ENCODE data around the gene SV2C. TPM values are rescaled to one million over a fixed set of nuclear protein-coding genes. Genes with fewer than 3 reads are reported as not detected.

The SV2C gene
- polyA plus RNA-seq, 1 donor (not counting 4 experiments of a cell fraction or from before 2014, with no cell fraction given) = 0.34 TPM

DNA sequence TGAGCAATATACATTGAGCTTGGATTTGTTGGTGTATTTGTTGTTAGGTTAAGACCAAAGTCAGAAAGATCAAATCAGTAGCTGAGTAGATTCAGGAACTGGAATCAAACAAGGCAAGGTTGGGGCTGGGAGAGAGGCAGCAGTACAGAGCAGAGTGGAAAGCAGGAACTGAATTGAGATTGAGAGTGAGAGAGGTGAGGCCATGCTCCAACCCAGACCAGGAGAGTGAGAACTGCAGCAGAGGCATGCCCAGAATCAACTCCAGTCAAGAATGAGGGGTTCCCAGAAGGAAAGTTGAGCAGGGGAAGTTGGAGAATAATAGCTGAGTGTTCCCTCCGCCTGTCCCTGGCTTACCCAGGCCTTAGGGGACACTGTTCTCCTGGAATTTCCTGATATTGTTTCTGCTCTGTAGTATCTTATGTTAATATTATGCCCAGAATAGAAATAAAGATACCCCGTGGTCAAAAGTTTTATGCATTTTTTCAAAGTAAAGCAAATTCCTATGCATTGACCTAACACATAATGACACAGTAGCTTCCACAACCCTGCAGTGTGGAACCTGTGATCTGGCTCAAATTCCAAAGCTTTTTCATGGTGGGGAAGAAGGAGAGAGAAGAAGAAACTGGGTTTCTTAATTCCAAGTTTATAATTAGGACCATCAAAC lies 82.7 kb downstream of the SV2C start:
- Histone ChIP-seq H3K9ac (ENCODE audit: control insufficient read depth, extremely low read depth, insufficient read depth, low read length) (no peak overlapping the region), H3K9me3 (ENCODE audit: control insufficient read depth, low read depth, low read length) (no peaks in the 10 kb centered on the region), H3K4me2 (ENCODE audit: control insufficient read depth, extremely low read depth, insufficient read depth, low read depth, low read length) (no peak overlapping the region), H3K4me3 (ENCODE audit: control insufficient read depth in 2 of 3, extremely low read depth in 1 of 3, insufficient read depth in 2 of 3, low read depth in 1 of 3, low read length in 3 of 3) (no peak overlapping the region), H3K9me1 (ENCODE audit: control insufficient read depth, extremely low read depth, insufficient read depth, low read length) (no peaks in the 10 kb centered on the region), H3K27ac (ENCODE audit: control insufficient read depth, insufficient read depth, low read length) (no peak overlapping the region), H3K4me1 (ENCODE audit: control insufficient read depth, extremely low read depth, insufficient read depth, low read length) (no peaks in the 10 kb centered on the region), H2AFZ (ENCODE audit: control insufficient read depth, low read length) (no peak overlapping the region), H3K36me3 (ENCODE audit: control insufficient read depth in 2 of 2, extremely low read depth in 1 of 2, insufficient read depth in 2 of 2, low read length in 2 of 2) (no peaks in the 10 kb centered on the region), H3K27me3 (ENCODE audit: control insufficient read depth, extremely low read depth, insufficient read depth, low read length) (no peaks in the 10 kb centered on the region), H3K79me2 (ENCODE audit: control insufficient read depth, insufficient read depth, low read length) (no peaks in the 10 kb centered on the region), H4K20me1 (ENCODE audit: control insufficient read depth, extremely low read depth, insufficient read depth, low read length) (no peaks in the 10 kb centered on the region)
- dilution Hi-C loops (cut with MboI; ENCODE audit: extremely low pct_ligation_motif_present, low sequenced_read_pairs) = no loop called here
- no peak for DNase-seq (ENCODE audit: low read depth, low spot score)
- no peak for TF ChIP-seq EZH2 (IDR thresholded peaks at IDR 0.05; ENCODE audit: low read length)
- TF ChIP-seq, protein P1, sequence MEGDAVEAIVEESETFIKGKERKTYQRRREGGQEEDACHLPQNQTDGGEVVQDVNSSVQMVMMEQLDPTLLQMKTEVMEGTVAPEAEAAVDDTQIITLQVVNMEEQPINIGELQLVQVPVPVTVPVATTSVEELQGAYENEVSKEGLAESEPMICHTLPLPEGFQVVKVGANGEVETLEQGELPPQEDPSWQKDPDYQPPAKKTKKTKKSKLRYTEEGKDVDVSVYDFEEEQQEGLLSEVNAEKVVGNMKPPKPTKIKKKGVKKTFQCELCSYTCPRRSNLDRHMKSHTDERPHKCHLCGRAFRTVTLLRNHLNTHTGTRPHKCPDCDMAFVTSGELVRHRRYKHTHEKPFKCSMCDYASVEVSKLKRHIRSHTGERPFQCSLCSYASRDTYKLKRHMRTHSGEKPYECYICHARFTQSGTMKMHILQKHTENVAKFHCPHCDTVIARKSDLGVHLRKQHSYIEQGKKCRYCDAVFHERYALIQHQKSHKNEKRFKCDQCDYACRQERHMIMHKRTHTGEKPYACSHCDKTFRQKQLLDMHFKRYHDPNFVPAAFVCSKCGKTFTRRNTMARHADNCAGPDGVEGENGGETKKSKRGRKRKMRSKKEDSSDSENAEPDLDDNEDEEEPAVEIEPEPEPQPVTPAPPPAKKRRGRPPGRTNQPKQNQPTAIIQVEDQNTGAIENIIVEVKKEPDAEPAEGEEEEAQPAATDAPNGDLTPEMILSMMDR (optimal IDR thresholded peaks at IDR 0.05 in 1 of 3, IDR thresholded peaks at IDR 0.05 in 1 of 3, conservative IDR thresholded peaks at IDR 0.05 in 1 of 3; ENCODE audit: extremely low read depth in 1 of 3, insufficient read depth in 2 of 3, low read length in 3 of 3) = no peak
- FAIRE-seq = no peak

DNA sequence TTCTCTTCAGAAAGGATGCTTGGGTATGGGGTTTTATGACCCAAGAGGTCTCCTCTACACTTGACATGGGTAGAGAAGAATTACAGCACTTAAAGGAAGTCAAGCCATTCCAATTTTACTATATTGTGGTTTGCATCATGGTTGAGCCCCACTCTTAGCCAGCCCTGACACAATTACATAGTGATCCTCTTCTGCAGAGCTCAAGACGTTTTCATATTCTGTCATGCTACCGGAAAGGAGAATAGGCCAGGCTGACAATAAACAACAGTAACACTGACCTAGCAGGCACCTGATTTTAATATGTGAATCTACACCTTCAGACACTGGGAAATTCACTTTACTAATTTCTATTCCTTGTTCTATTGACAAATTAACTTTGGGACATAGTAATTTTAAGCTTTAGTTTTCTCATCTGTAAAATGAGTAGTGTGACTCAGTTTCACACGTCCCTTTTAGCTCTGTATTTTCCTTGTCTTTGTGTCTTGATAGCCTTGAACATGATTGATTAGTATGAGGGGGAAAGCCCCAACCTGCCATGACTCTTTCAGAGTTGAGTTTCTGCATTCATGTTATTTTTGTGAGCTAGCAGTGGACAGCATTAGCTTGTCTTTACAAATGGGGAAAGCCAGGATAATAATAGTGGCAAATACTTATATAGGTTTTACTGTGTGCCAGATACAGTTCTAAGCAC lies 83.8 kb downstream of the SV2C start:
- no peak for TF ChIP-seq EZH2 (IDR thresholded peaks at IDR 0.05; ENCODE audit: low read length)
- TF ChIP-seq, protein P1 (optimal IDR thresholded peaks at IDR 0.05 in 1 of 3, IDR thresholded peaks at IDR 0.05 in 1 of 3, conservative IDR thresholded peaks at IDR 0.05 in 1 of 3; ENCODE audit: extremely low read depth in 1 of 3, insufficient read depth in 2 of 3, low read length in 3 of 3) = no peak
- no peaks in the 10 kb centered on the region for H3K4me1 ChIP-seq (ENCODE audit: control insufficient read depth, extremely low read depth, insufficient read depth, low read length)
- no peaks in the 10 kb centered on the region for H3K9me3 ChIP-seq (ENCODE audit: control insufficient read depth, low read depth, low read length)
- dilution Hi-C loops (cut with MboI; ENCODE audit: extremely low pct_ligation_motif_present, low sequenced_read_pairs) = no loop called here
- no peaks in the 10 kb centered on the region for H4K20me1 ChIP-seq (ENCODE audit: control insufficient read depth, extremely low read depth, insufficient read depth, low read length)
- H3K27me3 ChIP-seq (ENCODE audit: control insufficient read depth, extremely low read depth, insufficient read depth, low read length) = no peaks in the 10 kb centered on the region
- no peaks in the 10 kb centered on the region for H3K79me2 ChIP-seq (ENCODE audit: control insufficient read depth, insufficient read depth, low read length)
- DNase-seq (ENCODE audit: low read depth, low spot score) (no peak), FAIRE-seq (no peak)
- H3K4me3 ChIP-seq (ENCODE audit: control insufficient read depth in 2 of 3, extremely low read depth in 1 of 3, insufficient read depth in 2 of 3, low read depth in 1 of 3, low read length in 3 of 3) = no peak overlapping the region
- H3K27ac ChIP-seq (ENCODE audit: control insufficient read depth, insufficient read depth, low read length) = no peak overlapping the region
- H2AFZ ChIP-seq (ENCODE audit: control insufficient read depth, low read length) = no peak overlapping the region
- H3K4me2 ChIP-seq (ENCODE audit: control insufficient read depth, extremely low read depth, insufficient read depth, low read depth, low read length) = no peak overlapping the region
- H3K9ac ChIP-seq (ENCODE audit: control insufficient read depth, extremely low read depth, insufficient read depth, low read length) = no peak overlapping the region
- H3K9me1 ChIP-seq (ENCODE audit: control insufficient read depth, extremely low read depth, insufficient read depth, low read length) = no peaks in the 10 kb centered on the region
- H3K36me3 ChIP-seq (ENCODE audit: control insufficient read depth in 2 of 2, extremely low read depth in 1 of 2, insufficient read depth in 2 of 2, low read length in 2 of 2) = no peaks in the 10 kb centered on the region

Data from keratinocyte (primary cell).